Stimulated activated effector memory CD8-positive, alpha-beta T cell treated with anti-CD3 and anti-CD28 coated beads, Interleukin-12 subunit alpha, Interleukin-12 subunit beta, amount 100 ng/mL, for 72 hours (primary cell): ENCODE data around the gene KPNA4.

Experiments
- ATAC-seq: fragments of 150-1000 bp; cut with Tn5 transposase; 2 replicates; pipeline ENCODE4 v1.10.0; 2021
- DNase-seq, 2 donors: peaks; one replicate each; pipeline ENCODE4 v3.0.0; 2021 to 2022; ENCODE audit warnings: low spot score in 2 of 2
- H3K27ac Mint-ChIP-seq: one replicate; pipeline ENCODE4 v1.8.0; 2022; ENCODE audit warnings: mild to moderate bottlenecking, mixed read lengths
- H3K36me3 Mint-ChIP-seq: one replicate; pipeline ENCODE4 v1.8.0; 2022; ENCODE audit warnings: mild to moderate bottlenecking, mixed read lengths
- H3K4me1 Mint-ChIP-seq: one replicate; pipeline ENCODE4 v1.8.0; 2022; ENCODE audit warnings: mixed read lengths
- H3K4me3 Mint-ChIP-seq: one replicate; pipeline ENCODE4 v1.8.0; 2022; ENCODE audit warnings: mild to moderate bottlenecking, mixed read lengths
- H3K9me3 Mint-ChIP-seq: one replicate; pipeline ENCODE4 v1.8.0; 2022; ENCODE audit warnings: mixed read lengths

The KPNA4 gene

DNA sequence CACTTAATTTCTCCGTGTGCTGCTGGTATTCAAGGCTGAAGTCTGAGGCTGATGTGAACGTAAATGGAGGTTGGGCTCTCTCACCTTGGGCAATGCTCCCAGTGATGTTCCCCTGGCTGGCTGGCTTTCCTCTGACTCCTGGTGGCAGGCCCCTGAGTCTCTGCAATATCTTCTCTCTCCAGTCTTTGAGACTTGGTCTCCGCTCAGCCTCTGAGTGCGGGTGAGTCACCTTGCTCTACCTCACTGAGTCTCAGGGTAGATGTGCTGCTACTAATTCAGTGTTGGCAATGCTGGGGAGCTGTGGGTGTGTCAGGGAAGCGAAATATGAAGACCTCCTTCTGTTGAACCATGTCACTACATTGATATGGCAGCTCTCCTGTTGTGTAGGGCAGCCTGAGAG lies 84.4 kb downstream of the KPNA4 start:
- no peak overlapping the region for H3K27ac Mint-ChIP-seq
- H3K36me3 Mint-ChIP-seq = no peaks in the 10 kb centered on the region
- H3K4me3 Mint-ChIP-seq = no peak overlapping the region
- ATAC-seq (no peak), DNase-seq (no peak)
- peaks cover 6% of the 10 kb centered on the region for H3K4me1 Mint-ChIP-seq
- H3K9me3 Mint-ChIP-seq = no peaks in the 10 kb centered on the region

DNA sequence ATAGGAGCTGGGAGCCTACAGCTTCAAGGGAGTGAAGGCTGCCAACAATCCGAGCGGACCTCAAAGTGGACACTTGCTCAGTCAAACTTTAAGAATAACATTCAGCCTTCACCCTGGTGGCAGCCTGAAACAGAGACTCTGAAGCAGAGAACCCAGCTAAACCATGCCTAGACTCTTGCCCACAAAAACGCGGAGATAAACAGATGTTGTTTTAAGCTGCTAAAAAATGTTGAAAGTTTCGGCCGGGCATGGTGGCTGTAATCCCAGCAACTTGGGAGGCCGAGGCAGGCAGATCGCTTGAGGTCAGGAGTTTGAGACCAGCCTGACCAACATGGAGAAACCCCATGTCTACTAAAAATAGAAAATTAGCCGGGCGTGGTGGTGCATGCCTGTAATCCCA lies 86.0 kb downstream of the KPNA4 start:
- Mint-ChIP-seq H3K36me3 (no peaks in the 10 kb centered on the region), H3K4me3 (no peak overlapping the region), H3K9me3 (no peaks in the 10 kb centered on the region), H3K4me1 (no peaks in the 10 kb centered on the region), H3K27ac (no peak overlapping the region)
- DNase-seq (no peak), ATAC-seq (no peak)

DNA sequence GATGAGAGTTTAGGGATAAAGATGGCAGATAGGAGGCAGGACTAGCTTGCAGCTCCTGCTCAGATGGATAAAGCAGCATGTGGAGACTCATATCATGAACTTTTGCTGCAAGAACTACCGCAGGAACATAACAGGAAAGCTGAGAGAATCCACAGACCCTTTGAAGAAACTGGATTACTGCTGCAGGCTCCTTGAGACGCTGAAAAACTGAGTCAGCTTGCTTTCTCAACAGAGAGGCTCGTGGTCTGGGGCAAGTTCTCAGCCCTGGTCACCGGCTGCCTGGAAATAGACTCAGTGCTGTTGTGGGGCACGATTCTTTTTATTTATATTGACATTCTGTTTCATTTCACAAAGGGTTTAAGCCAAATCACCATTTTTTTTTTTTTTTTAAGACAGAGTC lies 87.0 kb downstream of the KPNA4 start:
- DNase-seq = no peak
- ATAC-seq = no peak

DNA sequence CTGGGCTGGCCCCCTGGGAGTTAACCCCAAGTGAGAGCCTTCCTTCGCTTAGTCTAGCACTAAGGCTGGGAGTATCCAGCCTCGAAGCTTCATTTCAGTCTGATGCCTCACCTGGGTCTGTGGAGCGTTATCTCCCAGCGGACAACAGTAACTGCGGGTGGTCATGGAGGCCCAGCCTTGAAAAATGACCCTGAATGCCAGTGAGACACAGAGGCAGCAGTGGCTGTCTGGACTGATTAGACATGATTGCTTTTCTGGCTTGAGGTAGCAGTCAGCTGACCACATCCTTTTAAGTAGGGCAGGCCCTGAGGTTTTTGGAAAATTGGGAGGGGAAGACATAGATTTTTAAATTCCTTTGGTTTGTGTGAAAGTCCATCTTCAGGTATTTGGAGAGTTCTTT lies 87.6 kb downstream of the KPNA4 start:
- Mint-ChIP-seq H3K4me1 (no peaks in the 10 kb centered on the region), H3K27ac (no peak overlapping the region), H3K9me3 (no peaks in the 10 kb centered on the region), H3K36me3 (no peaks in the 10 kb centered on the region), H3K4me3 (no peak overlapping the region)
- no peak for DNase-seq
- ATAC-seq = no peak

More for the DNA sequence above, 87.0 kb downstream of the KPNA4 start:
- Mint-ChIP-seq H3K4me3 (no peak overlapping the region), H3K9me3 (no peaks in the 10 kb centered on the region), H3K27ac (no peak overlapping the region), H3K36me3 (no peaks in the 10 kb centered on the region), H3K4me1 (no peaks in the 10 kb centered on the region)

DNA sequence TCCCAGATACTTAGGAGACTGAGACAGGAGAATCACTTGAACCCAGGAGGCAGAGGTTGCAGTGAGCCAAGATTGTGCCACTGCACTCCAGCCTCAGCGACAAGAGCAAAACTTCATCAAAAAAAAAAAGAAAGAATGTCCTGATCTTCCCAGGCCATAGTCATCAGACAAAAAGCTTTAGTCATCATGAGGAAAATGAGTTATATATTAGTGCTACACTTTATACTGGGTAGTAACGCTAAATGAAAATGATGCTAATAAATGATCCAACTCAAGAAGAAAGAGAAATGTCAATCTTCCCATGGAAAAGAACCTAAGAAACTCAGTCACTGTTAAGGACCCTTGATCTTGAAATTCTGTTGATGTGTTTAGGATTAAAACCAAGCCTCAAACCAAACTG lies 89.5 kb downstream of the KPNA4 start:
- Mint-ChIP-seq H3K9me3 (no peaks in the 10 kb centered on the region), H3K27ac (no peak overlapping the region), H3K4me1 (no peaks in the 10 kb centered on the region), H3K4me3 (no peak overlapping the region), H3K36me3 (no peaks in the 10 kb centered on the region)
- no peak for DNase-seq
- ATAC-seq = no peak

DNA sequence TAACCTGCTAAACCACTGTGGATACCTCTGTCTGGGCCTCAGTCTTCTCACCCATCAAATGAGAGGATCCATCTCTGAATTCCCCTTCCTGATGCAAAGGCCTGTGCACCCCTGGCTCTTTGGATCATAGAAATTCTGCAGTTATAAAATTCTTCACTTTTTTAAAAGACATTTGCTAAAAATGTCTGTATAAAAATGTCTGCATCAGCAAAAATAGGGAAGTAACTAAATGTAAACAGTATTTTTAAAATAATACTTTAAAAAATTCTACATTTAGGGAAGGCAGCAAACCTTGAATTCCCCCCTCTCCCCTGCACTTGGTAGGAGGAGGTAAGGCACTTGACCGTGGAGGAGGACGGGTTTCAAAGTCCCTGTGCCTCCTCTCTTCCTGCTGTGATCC lies 90.2 kb downstream of the KPNA4 start:
- Mint-ChIP-seq H3K4me3 (no peak overlapping the region), H3K27ac (no peak overlapping the region), H3K36me3 (no peaks in the 10 kb centered on the region), H3K9me3 (no peaks in the 10 kb centered on the region), H3K4me1 (no peaks in the 10 kb centered on the region)
- DNase-seq (no peak), ATAC-seq (no peak)

DNA sequence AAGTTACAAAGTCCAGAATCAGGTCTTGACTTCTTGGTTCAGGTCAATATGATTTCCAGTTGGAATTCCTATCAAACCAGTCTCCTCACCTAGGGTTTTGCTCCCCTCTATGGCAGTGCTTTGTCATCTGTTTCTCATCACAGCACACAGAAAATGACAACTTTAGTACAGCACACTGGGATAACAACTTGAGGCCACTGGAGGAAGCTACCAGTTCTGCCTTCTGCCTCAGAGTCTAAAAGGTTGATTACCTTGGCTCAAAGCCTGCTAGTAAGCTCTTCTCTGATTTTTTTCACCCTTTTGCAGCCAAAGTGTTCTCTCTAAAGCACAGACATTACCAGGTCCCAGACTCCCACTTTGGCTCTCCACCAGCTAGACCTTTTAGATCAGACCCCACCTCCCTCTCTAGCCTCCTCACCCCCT lies 90.9 kb downstream of the KPNA4 start:
- ATAC-seq = no peak
- Mint-ChIP-seq H3K4me3 (no peak overlapping the region), H3K9me3 (no peaks in the 10 kb centered on the region), H3K4me1 (no peaks in the 10 kb centered on the region), H3K27ac (no peak overlapping the region), H3K36me3 (no peaks in the 10 kb centered on the region)
- DNase-seq = no peak

DNA sequence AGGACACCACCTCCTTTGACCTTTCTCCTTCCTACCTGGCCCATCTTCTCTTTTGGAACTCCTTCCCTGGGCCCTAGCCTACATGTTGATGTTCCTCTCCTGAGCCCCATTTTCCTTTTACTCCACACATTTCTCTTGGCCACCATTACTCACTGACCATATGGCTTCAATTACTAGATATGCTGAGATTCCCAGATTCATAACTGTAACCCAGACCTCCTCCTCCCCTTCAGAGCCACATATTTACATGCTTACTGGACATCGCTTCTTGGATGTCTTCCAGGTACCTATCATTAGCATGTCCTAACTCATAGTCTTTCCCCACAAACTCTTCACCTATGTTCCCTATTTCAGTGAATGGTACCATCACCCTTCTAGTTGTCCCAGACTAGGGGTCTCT lies 91.4 kb downstream of the KPNA4 start:
- no peak overlapping the region for H3K27ac Mint-ChIP-seq
- no peaks in the 10 kb centered on the region for H3K4me1 Mint-ChIP-seq
- ATAC-seq = no peak
- no peaks in the 10 kb centered on the region for H3K9me3 Mint-ChIP-seq
- H3K36me3 Mint-ChIP-seq = no peaks in the 10 kb centered on the region
- no peak for DNase-seq
- H3K4me3 Mint-ChIP-seq = no peak overlapping the region

DNA sequence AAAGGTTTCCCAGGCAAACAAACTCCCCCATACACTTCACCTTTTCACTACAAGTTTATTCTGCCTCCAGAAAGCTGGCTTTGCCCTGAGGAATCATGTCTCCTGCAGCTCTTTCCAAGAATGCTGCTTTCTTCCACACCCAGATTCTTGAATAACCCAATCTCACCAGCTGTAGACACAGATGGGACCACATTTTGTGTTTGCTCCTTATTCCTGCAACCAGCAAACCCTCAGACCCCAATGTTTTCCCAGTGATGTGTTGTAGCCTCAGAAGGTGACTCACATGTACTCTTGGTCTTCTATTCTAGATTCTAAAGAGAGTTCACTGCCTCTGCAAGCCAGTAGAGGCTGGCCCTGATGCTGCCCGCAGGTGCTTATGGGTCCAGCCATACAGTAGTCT lies 92.2 kb downstream of the KPNA4 start:
- no peaks in the 10 kb centered on the region for H3K9me3 Mint-ChIP-seq
- no peaks in the 10 kb centered on the region for H3K4me1 Mint-ChIP-seq
- ATAC-seq = peak; percentile 37
- no peak overlapping the region for H3K27ac Mint-ChIP-seq
- no peaks in the 10 kb centered on the region for H3K36me3 Mint-ChIP-seq
- no peak for DNase-seq
- no peak overlapping the region for H3K4me3 Mint-ChIP-seq

DNA sequence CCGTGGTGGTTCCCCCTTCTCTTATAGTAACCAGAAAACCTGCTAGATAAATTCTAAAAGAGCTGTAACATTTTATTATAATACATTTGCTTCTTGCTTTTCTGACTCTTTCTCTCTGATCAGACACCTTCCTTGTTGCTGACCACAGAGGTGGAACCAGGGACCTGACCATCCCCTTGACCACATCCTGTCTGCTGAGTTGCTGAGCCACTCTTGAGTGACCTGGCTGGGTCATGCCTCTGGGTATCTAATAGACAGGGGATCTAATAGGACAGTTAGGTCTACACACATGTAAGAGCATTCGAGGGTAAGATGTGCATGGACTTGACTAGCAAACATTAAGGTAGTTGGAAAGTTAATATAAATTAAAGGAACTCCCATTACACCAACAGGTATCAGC lies 93.0 kb downstream of the KPNA4 start:
- ATAC-seq = no peak
- H3K4me3 Mint-ChIP-seq = no peak overlapping the region
- no peaks in the 10 kb centered on the region for H3K36me3 Mint-ChIP-seq
- H3K27ac Mint-ChIP-seq = no peak overlapping the region
- no peaks in the 10 kb centered on the region for H3K9me3 Mint-ChIP-seq
- no peaks in the 10 kb centered on the region for H3K4me1 Mint-ChIP-seq
- no peak for DNase-seq

DNA sequence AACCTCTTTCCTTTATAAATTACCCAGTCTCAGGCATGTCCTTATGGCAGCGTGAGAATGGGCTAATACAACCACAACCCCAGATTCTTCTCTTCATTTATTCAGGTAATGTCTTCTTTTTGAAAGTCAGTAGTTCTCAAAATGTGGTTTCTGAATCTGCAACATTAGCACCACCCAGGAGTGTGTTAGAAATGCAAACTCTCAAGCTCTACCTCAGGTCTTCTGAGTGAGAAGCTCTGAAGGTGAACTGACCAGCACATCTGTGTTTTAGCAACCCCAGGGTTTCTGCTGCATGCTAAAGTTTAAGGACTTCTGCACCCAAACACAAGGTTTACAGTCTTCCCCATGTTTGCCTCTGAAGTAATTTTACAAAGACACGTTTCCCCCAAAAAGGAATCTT lies 93.5 kb downstream of the KPNA4 start:
- no peak overlapping the region for H3K4me3 Mint-ChIP-seq
- no peak overlapping the region for H3K27ac Mint-ChIP-seq
- no peak for ATAC-seq
- H3K36me3 Mint-ChIP-seq = no peaks in the 10 kb centered on the region
- no peaks in the 10 kb centered on the region for H3K9me3 Mint-ChIP-seq
- H3K4me1 Mint-ChIP-seq = no peaks in the 10 kb centered on the region
- DNase-seq = no peak

DNA sequence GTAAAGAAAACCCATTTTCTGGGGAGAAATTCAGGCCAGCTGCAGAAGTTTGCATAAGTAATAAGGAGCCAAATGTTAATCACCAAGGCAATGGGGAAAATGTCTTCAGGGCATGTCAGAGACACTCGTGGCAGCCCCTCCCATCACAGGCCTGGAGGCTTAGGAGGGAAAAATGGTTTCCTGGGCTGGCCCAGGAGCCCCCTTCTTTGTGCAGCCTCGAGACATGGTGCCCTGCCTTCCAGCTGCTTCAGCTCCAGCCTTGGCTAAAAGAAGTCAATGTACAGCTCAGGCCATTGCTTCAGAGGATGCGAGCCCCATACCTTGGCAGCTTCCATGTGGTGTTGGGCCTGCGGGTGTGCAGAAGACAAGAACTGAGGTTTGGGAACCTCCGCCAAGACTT lies 95.2 kb downstream of the KPNA4 start:
- no peak overlapping the region for H3K4me3 Mint-ChIP-seq
- ATAC-seq (no peak), DNase-seq (no peak)
- no peaks in the 10 kb centered on the region for H3K36me3 Mint-ChIP-seq
- no peaks in the 10 kb centered on the region for H3K9me3 Mint-ChIP-seq
- no peak overlapping the region for H3K27ac Mint-ChIP-seq
- no peaks in the 10 kb centered on the region for H3K4me1 Mint-ChIP-seq

DNA sequence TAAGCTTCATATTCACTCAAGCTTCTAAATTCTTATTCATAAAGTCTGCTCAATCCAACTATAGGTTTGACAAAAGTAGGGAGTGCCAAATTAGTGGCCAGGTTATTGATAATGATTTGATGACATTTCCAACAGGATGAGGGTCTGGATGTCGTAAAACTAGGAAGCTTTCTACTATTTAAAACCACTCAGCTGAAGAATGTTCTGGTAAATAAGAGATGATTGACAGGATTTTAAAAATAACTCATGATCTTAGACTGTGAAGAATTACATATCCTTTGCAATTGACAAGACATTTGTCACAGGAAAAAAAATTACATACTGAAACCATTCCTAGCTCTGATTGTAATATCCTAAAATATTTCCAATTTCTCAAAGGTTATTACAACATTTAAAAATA lies 100.4 kb downstream of the KPNA4 start:
- ATAC-seq = no peak
- no peak for DNase-seq
- Mint-ChIP-seq H3K36me3 (no peaks in the 10 kb centered on the region), H3K4me3 (no peak overlapping the region), H3K4me1 (no peaks in the 10 kb centered on the region), H3K27ac (no peak overlapping the region), H3K9me3 (no peaks in the 10 kb centered on the region)

DNA sequence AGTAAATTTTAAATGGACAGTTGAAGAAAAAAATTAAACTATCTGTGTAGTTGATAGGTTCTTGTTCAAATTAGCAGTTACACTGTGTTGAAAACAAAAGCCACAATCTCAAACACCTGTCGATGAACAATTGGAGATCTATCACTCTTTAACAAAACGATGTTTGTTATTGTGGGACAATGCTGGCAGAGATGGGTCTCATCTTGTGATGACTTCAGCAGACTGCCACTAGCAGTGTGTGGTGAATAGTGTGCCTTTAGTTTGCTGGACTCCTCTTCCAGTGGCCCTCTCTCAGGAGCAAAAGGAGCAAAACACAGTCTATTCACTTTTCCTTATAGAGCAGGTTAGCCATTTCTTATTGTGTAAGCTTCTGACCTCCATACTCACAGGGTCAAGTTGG lies 101.0 kb downstream of the KPNA4 start:
- DNase-seq (no peak), ATAC-seq (no peak)
- Mint-ChIP-seq H3K4me3 (no peak overlapping the region), H3K9me3 (no peaks in the 10 kb centered on the region), H3K27ac (no peak overlapping the region), H3K4me1 (no peaks in the 10 kb centered on the region), H3K36me3 (no peaks in the 10 kb centered on the region)

DNA sequence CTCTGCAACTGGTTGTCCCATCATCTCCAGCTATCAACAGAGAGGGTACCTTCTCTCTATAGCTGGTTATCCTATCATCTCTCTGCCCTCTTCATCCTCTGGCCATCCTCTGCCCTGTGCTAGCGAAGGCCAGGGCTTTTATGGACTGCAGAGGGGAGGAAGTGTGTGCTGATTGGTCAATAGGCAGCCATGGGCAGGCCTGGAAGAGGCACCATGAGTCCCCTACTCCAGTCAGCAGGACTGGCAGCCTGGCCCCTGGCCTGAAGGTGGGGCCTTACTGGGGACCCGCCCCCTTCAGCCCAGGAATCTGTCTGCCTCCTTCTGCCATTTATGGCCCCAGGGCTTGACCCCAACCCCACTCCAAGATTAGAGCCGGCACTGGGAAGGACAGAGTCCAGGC lies 105.3 kb downstream of the KPNA4 start:
- no peak overlapping the region for H3K4me3 Mint-ChIP-seq
- no peak overlapping the region for H3K27ac Mint-ChIP-seq
- no peak for ATAC-seq
- no peak for DNase-seq
- H3K9me3 Mint-ChIP-seq = no peaks in the 10 kb centered on the region
- H3K4me1 Mint-ChIP-seq = no peaks in the 10 kb centered on the region
- no peaks in the 10 kb centered on the region for H3K36me3 Mint-ChIP-seq

DNA sequence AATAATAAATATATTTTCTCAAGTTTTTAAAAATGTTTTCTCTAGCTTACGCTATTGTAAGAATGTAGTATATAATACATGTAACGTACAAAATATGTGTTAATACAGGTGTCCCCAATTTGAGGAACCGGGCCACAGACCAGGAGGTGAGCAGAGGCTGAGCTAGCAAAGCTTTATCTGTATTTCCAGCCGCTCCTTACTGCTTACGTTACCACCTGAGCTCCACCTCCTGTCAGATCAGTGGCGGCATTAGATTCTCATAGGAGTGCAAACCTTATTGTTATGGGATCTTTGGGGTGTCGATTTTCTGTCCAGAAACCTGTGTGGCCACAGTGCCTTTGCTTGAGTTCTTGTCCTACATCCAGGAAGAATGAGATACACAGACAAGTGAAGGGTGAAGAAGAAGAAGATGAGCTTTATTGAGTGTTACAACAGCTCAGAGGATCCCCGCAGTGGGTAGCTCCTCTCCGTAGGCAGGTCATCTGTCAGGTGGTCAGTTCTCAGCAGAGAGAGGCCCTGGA lies 105.9 kb downstream of the KPNA4 start:
- no peak for ATAC-seq
- no peak overlapping the region for H3K4me3 Mint-ChIP-seq
- no peak for DNase-seq
- H3K9me3 Mint-ChIP-seq = no peaks in the 10 kb centered on the region
- H3K27ac Mint-ChIP-seq = no peak overlapping the region
- no peaks in the 10 kb centered on the region for H3K36me3 Mint-ChIP-seq
- H3K4me1 Mint-ChIP-seq = no peaks in the 10 kb centered on the region

DNA sequence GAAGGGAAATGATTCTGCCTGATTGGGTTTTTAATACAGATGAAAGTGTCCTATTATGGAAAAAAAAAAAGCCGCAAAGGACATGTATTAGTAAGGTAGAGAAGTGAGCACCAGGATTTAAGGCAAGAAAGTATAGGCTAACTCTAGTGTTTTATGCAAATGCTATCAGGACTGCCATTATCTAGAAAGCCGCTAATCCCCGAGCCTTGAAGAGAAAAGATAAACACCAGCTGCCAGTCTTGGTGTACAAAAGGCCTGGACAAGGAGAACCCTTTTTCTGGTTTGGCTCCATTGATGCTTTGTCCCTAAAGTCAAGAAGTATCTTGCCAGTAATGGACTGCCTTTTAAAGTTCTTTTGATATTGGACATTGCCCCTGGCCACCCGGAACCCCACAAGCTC lies 107.2 kb downstream of the KPNA4 start:
- no peak overlapping the region for H3K4me3 Mint-ChIP-seq
- H3K4me1 Mint-ChIP-seq = no peaks in the 10 kb centered on the region
- no peaks in the 10 kb centered on the region for H3K9me3 Mint-ChIP-seq
- H3K36me3 Mint-ChIP-seq = no peaks in the 10 kb centered on the region
- ATAC-seq (no peak), DNase-seq (no peak)
- H3K27ac Mint-ChIP-seq = no peak overlapping the region
